H1 (cell line): ENCODE results near the gene TLR9. TPM values are rescaled to one million over a fixed set of nuclear protein-coding genes. Genes with fewer than 3 reads are reported as not detected.

Experiments used
- BRCA1 ChIP-seq: IDR thresholded peaks from 2 replicates; pipeline ENCODE4 v1.6.1; 2012; ENCODE audit warnings: low read depth, low read length, improper control_type of control experiment
- CEBPB ChIP-seq: IDR thresholded peaks from 2 replicates; pipeline ENCODE4 v1.6.1; 2012; ENCODE audit warnings: low read depth, low read length
- MAFK ChIP-seq: IDR thresholded peaks from 2 replicates; pipeline ENCODE4 v1.6.1; 2012; ENCODE audit warnings: low read depth, mild to moderate bottlenecking, improper control_type of control experiment, low read length
- NANOG ChIP-seq: IDR thresholded peaks from 2 replicates; pipeline ENCODE4 v1.6.1; 2011; ENCODE audit warnings: low read length, low read depth, mild to moderate bottlenecking, inconsistent platforms; ENCODE audit not compliant: insufficient read depth, poor library complexity, severe bottlenecking
- polyA plus RNA-seq, 7 experiments: library from polyadenylated mRNA; depleted of rRNA in 3 of 7; stranded (reverse) in 5 of 7; unstranded in 2 of 7; fragments of >200 nt in 5 of 7; fragments of 200-250 nt in 2 of 7; gene quantifications; 1 replicate in 5 of 7; 2 replicates in 1 of 7; 4 replicates in 1 of 7; pipeline versions ENCODE4 v1.2.1 to v1.2.3, GENCODE V29; 2011 to 2013; ENCODE audit warnings: missing spikeins in 2 of 7, mixed read lengths in 2 of 7
- total RNA-seq: library from RNA; stranded (reverse); fragmentation: NEBNext Ultra II Directional; extraction: Animal tissue kit (Norgen Biotek cat#: 25700); gene quantifications from 2 replicates; pipeline ENCODE4 v1.2.1, GENCODE V29; 2021
- TF ChIP-seq, protein P1 (sequence below): IDR thresholded peaks from 2 replicates; pipeline ENCODE4 v1.6.1; 2011; ENCODE audit warnings: low read depth, mild to moderate bottlenecking, low read length; ENCODE audit not compliant: insufficient read depth

TLR9 gene
- total and polyA plus RNA-seq, 2 of the 8 experiments (the other 6 are each of a cell fraction or from before 2014, with no cell fraction given): 0.05 TPM; not detected in 1

DNA sequence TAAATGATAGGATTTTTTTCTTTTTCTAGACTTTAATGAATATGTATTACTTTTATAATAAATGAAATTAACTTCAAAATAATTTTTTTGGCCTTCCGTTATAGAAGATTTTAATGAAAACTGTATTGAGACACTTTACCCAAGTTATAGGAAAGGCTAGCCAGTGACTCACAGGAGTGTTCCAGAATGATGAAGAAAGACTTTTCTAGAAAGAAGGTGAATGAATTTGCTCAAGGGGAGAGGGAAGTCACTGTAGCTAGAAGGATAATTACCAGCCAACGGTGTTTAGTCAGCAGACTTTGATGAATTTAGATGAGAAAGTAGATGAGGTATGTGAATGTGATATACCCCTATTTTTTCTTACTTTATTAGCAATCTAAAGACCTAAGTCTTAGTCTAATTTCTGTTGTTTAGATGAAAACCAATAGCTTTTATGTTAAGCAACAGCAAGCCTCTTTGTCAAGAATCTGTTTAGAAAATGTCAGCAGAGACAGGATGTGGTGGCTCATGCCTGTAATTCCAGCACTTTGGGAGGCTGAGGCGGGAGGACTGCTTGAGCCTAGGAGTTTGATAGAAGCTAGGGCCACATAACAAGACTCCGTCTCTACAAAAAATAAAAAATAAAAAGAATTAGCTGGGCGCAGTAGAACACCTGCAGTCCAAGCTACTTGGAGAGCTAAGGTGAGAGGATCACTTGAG is 24.3 kb downstream of the TLR9 start (continued):
- TF ChIP-seq MAFK (no peak), BRCA1 (no peak), NANOG (no peak), CEBPB (no peak)
- TF ChIP-seq, protein P1, sequence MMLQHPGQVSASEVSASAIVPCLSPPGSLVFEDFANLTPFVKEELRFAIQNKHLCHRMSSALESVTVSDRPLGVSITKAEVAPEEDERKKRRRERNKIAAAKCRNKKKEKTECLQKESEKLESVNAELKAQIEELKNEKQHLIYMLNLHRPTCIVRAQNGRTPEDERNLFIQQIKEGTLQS: no peak
